GM19240 (cell line): Measurements from ENCODE around the gene GALNT11.

Source experiments
- DNase-seq: peaks from one replicate; pipeline ENCODE4 v3.0.0; 2011; ENCODE audit warnings: low spot score; ENCODE audit not compliant: insufficient read length

The GALNT11 gene

GRCh38 chr7:152145853-152146466 lies 120.5 kb downstream of the GALNT11 start:
- DNase-seq = no peak

GRCh38 chr7:152148706-152149105 lies 123.2 kb downstream of the GALNT11 start:
- no peak for DNase-seq

- DNase-seq = no peak
Observed at GRCh38 chr7:152149363-152149762, 123.9 kb downstream of the GALNT11 start.

GRCh38 chr7:152152267-152152666 lies 126.8 kb downstream of the GALNT11 start:
- DNase-seq = no peak

GRCh38 chr7:152158801-152159587 lies 133.5 kb downstream of the GALNT11 start:
- DNase-seq = peak; percentile 74

GRCh38 chr7:152161171-152161570 lies 135.7 kb downstream of the GALNT11 start:
- DNase-seq = no peak

- no peak for DNase-seq
Observed at GRCh38 chr7:152162287-152162686, 136.8 kb downstream of the GALNT11 start.
